ENCODE data around the gene SLC26A6.

The SLC26A6 gene

DNA sequence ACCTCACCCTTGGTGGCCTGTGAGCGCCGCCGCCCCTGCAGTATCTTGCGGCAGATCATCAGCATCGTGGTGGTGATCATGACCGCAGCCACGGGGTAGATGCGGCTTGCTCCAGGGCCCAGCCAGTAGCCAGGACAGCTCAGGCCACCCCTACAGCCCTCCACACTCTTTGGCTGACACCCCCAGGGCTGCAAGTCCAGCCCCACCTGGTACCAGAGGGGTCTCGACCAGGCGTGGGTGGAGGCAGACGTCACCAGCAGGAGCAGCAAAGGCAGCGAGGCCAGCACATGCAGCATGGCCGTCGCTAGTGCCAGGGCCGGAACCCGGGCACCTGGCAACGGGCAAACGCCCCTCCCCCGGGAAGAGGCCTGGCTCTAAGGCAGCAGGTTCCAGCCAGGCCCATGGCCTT, 13.8 kb downstream of the SLC26A6 start, which contains the start of gene TMEM89:
TSS of gene TMEM89 (minus strand) at position 309 of the 409 bp plus-strand sequence. CDS start at position 296, 13 bp downstream.
- Histone ChIP-seq H3K36me3 (ENCODE audit: insufficient read depth, low read length) (no peaks in the 10 kb centered on the region), H3K9ac (ENCODE audit: insufficient read length) (no peak within 1 kb of the TSS)
- TF ChIP-seq EZH2 (IDR thresholded peaks at IDR 0.05) (no peak), FOXP2 (optimal IDR thresholded peaks at IDR 0.05; ENCODE audit: control extremely low read depth, extremely low read length, insufficient read depth) (no peak), POLR2AphosphoS5 (IDR thresholded peaks at IDR 0.05; ENCODE audit: borderline replicate concordance, low read depth, low read length) (no peak)

DNA sequence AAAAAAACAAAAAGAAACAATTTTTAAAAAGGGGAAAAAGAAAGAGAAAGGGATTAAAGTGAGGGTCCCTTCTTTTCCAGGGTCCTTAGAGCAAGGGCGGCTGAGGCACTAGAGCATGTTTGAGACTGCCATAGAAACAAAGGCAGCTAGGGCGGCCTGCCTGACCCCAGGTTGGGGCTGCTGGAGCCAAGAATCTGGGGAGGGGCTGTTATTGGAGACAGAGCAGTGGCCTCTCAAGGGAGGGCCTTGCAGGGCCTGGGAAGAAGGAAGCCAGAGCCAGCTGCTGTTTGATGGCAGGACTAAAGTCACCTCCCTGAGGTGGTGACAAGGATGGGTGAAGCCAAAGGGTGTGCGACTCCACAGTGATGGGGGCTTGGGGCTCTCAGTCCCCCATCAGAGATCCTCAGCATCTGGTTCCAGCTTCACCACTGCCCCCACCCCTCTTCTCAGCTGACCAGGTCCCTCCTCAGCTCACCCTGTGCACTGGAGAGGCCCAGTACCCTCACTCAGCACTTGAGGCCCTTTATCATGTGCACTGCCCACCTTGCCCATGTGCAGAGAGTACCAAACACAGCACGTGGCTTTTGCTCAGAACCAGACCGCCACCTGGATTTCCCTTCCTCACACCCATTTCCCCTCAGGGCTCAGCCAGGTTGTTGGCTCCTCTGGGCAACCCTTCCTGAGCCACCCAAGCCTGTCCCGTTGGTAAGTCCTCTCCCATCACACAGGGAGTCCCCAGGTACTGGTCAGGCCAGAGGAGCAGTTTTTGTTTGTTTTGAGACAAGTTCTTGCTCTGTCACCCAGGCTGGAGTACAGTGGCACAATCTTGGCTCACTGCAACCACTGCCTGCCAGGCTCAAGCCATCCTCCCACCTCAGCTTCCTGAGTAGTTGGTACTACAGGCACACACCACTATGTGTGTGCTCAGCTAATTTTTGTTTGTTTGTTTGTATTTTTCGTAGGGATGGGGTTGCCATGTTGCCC, 15.4 kb downstream of the SLC26A6 start:
- Histone ChIP-seq H3K4me3 (no peak overlapping the region), H3K27ac (no peak overlapping the region), H3K9me3 (ENCODE audit: low read depth, low read length) (no peaks in the 10 kb centered on the region), H3K36me3 (ENCODE audit: insufficient read depth, low read length) (no peaks in the 10 kb centered on the region), H3K9ac (ENCODE audit: insufficient read length) (no peak overlapping the region)
- no peak for DNase-seq (ENCODE audit: low read depth, low spot score)
- no peak for TF ChIP-seq EZH2 (IDR thresholded peaks at IDR 0.05)
- no peak for TF ChIP-seq POLR2AphosphoS5 (IDR thresholded peaks at IDR 0.05; ENCODE audit: borderline replicate concordance, low read depth, low read length)
- TF ChIP-seq FOXP2 (optimal IDR thresholded peaks at IDR 0.05; ENCODE audit: control extremely low read depth, extremely low read length, insufficient read depth), result no peak

More for the DNA sequence above, 13.8 kb downstream of the SLC26A6 start, which contains the start of gene TMEM89:
- Histone ChIP-seq H3K4me3 (no peak within 1 kb of the TSS), H3K27ac (no peak within 1 kb of the TSS), H3K9me3 (ENCODE audit: low read depth, low read length) (no peaks in the 10 kb centered on the region)
- DNase-seq (ENCODE audit: low read depth, low spot score), result no peak

DNA sequence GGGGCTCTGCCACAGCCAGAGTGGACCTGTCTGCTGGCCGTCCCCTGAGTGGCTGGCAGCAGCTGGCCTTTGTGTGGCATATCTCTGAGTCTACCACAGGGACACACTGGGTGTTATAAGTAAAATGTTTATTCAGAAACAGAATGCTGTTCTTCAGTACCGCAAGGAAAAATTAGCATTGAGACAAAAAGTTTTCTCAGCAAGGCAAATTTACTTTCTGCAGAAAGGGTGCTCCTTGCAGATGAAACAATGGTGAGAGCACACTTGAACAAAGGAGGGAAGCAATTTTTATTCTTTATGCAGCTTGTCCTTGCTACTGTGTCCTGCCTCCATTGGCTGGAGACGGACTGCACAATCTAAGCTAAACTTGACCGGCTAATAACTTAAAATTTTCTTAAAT, 17.7 kb downstream of the SLC26A6 start:
- no peak overlapping the region for H3K27ac ChIP-seq
- no peaks in the 10 kb centered on the region for H3K9me3 ChIP-seq (ENCODE audit: low read depth, low read length)
- H3K9ac ChIP-seq (ENCODE audit: insufficient read length), result no peak overlapping the region
- H3K36me3 ChIP-seq (ENCODE audit: insufficient read depth, low read length), result no peaks in the 10 kb centered on the region
- TF ChIP-seq FOXP2 (optimal IDR thresholded peaks at IDR 0.05; ENCODE audit: control extremely low read depth, extremely low read length, insufficient read depth), result no peak
- no peak for TF ChIP-seq EZH2 (IDR thresholded peaks at IDR 0.05)
- TF ChIP-seq POLR2AphosphoS5 (IDR thresholded peaks at IDR 0.05; ENCODE audit: borderline replicate concordance, low read depth, low read length), result no peak
- H3K4me3 ChIP-seq, result no peak overlapping the region
- no peak for DNase-seq (ENCODE audit: low read depth, low spot score)

DNA sequence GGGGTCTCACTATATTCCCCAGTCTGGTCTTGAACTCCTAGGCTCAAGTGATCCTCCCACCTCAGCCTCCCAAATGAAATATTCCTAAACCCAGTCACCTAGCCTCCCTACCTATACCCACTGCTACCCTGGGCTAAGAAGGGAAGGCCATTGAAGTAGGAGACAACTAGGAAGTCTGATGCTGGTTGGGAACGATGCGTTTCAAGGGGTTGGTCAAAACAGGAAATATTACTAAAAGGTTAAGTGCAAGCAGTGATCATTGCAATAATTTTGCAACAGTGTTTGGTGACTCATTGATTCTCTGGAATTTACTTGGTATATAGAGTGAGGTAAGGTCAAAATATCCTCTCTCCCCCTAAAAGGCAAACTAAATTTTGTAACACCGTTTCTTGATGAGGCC, 21.2 kb downstream of the SLC26A6 start:
- H3K9me3 ChIP-seq (ENCODE audit: low read depth, low read length), result no peaks in the 10 kb centered on the region
- no peak overlapping the region for H3K27ac ChIP-seq
- H3K36me3 ChIP-seq (ENCODE audit: insufficient read depth, low read length), result no peaks in the 10 kb centered on the region
- TF ChIP-seq POLR2AphosphoS5 (IDR thresholded peaks at IDR 0.05; ENCODE audit: borderline replicate concordance, low read depth, low read length) (no peak), FOXP2 (optimal IDR thresholded peaks at IDR 0.05; ENCODE audit: control extremely low read depth, extremely low read length, insufficient read depth) (no peak), EZH2 (IDR thresholded peaks at IDR 0.05) (no peak)
- H3K4me3 ChIP-seq, result no peak overlapping the region
- DNase-seq (ENCODE audit: low read depth, low spot score), result no peak
- H3K9ac ChIP-seq (ENCODE audit: insufficient read length), result no peak overlapping the region

GRCh38 chr3:48612309-48612708, 23.0 kb downstream of the SLC26A6 start:
- no peak overlapping the region for H3K27ac ChIP-seq
- TF ChIP-seq EZH2 (IDR thresholded peaks at IDR 0.05), result no peak
- TF ChIP-seq FOXP2 (optimal IDR thresholded peaks at IDR 0.05; ENCODE audit: control extremely low read depth, extremely low read length, insufficient read depth), result no peak
- no peak for TF ChIP-seq POLR2AphosphoS5 (IDR thresholded peaks at IDR 0.05; ENCODE audit: borderline replicate concordance, low read depth, low read length)
- no peak overlapping the region for H3K4me3 ChIP-seq
- peaks cover 5% of the 10 kb centered on the region; the same call in 1 of the 2 replicates for H3K36me3 ChIP-seq (ENCODE audit: insufficient read depth, low read length)
- DNase-seq (ENCODE audit: low read depth, low spot score), result no peak
- no peaks in the 10 kb centered on the region for H3K9me3 ChIP-seq (ENCODE audit: low read depth, low read length)
- H3K9ac ChIP-seq (ENCODE audit: insufficient read length), result no peak overlapping the region

DNA sequence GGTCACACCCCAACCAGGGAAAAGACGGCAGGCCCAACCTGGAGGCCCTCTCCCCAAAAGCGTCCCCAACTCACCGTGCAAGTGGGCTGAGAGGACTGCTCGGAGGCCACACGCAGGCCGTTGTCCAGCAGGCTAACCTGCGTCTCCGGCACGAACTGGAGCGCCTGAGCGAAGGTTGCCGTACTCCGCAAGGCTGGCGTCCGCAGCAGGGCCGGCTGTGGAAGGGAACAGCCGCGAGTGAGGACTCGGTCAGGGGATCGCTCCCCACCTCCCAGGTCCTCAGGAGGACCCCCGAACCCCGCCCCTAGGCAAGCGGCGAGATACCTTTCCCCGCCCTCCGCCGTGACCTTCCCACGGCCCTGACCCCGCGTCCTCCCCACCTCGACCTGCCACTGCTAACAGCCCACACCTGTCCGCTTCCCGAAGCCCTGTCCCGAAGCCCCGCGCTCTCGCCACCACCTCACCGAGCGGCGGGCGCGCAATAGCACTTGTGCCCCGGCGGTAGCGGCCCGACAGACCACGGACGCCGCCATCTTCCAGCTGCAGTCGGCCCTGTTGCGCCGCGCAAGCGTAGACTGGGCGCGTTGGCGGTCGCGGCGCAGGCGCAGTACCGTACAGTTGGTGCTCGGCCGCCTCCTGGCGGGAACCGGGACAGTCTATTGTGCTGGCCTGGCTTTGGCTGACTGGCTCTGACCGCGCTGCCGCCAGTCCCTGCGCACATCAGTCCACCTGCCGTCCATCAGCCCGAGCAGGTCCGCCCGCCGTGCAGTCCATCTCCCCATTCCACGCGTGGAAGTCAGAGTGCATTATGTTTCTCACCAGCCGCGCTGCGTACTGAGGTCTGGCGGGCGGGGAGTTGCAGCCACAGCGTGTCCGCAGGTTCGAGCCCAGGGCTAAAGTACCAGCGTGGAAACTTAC, 25.9 kb downstream of the SLC26A6 start, which contains the start of gene UQCRC1:
TSS of gene UQCRC1 (minus strand) at position 559 of the 918 bp plus-strand sequence. CDS start at position 533, 26 bp downstream.
- peak; percentile 12 for DNase-seq (ENCODE audit: low read depth, low spot score)
- peak within 1 kb of the TSS; percentile 73 for H3K27ac ChIP-seq
- peak; percentile 97 for TF ChIP-seq POLR2AphosphoS5 (IDR thresholded peaks at IDR 0.05; ENCODE audit: borderline replicate concordance, low read depth, low read length)
- no peak for TF ChIP-seq FOXP2 (optimal IDR thresholded peaks at IDR 0.05; ENCODE audit: control extremely low read depth, extremely low read length, insufficient read depth)
- peak within 1 kb of the TSS; percentile 91 for H3K9ac ChIP-seq (ENCODE audit: insufficient read length)
- peak within 1 kb of the TSS; percentile 86 for H3K4me3 ChIP-seq
- H3K36me3 ChIP-seq (ENCODE audit: insufficient read depth, low read length), result peaks cover 23% of the 10 kb centered on the region; the same call in 1 of the 2 replicates
- no peaks in the 10 kb centered on the region for H3K9me3 ChIP-seq (ENCODE audit: low read depth, low read length)

DNA sequence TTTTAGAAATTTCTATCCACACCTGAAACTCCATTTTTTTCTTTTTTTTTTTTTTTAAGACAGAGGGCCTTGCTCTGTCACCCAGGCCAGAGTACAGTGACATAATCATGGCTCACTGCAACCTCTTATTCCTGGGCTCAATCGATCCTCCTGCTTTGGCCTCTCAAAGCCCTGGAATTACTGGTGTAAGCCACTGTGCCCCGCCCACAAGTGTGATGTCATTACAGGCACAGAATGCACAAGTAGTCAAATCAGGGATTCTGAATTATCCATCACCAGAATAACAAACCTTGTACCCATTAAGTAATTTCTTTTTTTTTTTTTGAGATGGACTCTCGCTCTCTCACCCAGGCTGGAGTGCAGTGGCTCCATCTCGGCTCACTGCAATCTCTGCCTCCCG, 27.7 kb downstream of the SLC26A6 start:
- no peak for TF ChIP-seq FOXP2 (optimal IDR thresholded peaks at IDR 0.05; ENCODE audit: control extremely low read depth, extremely low read length, insufficient read depth)
- no peak for TF ChIP-seq EZH2 (IDR thresholded peaks at IDR 0.05)
- no peak for TF ChIP-seq POLR2AphosphoS5 (IDR thresholded peaks at IDR 0.05; ENCODE audit: borderline replicate concordance, low read depth, low read length)
- no peak for DNase-seq (ENCODE audit: low read depth, low spot score)
- Histone ChIP-seq H3K36me3 (ENCODE audit: insufficient read depth, low read length) (peaks cover 26% of the 10 kb centered on the region; the same call in 1 of the 2 replicates), H3K9me3 (ENCODE audit: low read depth, low read length) (no peaks in the 10 kb centered on the region), H3K9ac (ENCODE audit: insufficient read length) (no peak overlapping the region), H3K4me3 (no peak overlapping the region), H3K27ac (no peak overlapping the region)
